ENCODE measurements around the gene PALM2AKAP2.

Gene PALM2AKAP2

DNA sequence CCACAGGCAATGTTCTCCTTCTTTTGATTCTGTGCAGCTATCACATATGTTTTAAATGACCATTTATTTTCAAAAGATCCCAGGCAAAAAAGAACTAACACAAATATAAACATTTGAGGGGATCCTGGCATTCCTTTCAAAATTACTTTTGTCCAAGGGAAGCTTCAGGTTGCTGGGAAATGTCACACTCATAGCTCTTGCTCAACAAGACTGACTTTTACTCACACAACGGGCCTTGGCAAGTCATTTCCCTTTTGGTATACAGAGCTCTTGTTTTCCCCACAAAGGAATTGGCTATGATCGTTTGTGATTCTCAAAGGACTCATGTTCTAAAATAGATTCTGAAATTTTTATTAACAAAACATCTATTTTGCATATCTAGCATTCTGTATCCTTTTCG lies 4.5 kb upstream of the PALM2AKAP2 start:
- DNase-seq, result peak; percentile 62

DNA sequence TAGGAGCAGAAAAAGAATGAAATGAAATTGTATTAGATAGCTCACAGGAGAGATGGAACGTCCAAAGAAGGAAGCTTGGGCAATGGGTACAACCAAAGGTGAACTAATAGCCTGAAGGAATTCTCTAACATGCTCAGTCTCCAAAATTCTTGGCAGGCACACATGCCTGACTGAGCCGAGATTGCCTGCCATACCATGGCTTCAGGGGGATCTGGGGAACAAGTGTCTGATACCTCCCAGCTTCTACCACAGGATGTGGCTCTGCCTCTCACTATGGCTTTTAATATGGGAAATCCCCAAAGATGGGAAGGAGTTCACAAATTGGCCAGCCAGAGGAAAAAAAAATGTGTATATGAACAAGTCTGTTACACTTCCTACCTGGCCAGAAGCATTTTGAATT lies 3.6 kb upstream of the PALM2AKAP2 start:
- DNase-seq, result no peak

DNA sequence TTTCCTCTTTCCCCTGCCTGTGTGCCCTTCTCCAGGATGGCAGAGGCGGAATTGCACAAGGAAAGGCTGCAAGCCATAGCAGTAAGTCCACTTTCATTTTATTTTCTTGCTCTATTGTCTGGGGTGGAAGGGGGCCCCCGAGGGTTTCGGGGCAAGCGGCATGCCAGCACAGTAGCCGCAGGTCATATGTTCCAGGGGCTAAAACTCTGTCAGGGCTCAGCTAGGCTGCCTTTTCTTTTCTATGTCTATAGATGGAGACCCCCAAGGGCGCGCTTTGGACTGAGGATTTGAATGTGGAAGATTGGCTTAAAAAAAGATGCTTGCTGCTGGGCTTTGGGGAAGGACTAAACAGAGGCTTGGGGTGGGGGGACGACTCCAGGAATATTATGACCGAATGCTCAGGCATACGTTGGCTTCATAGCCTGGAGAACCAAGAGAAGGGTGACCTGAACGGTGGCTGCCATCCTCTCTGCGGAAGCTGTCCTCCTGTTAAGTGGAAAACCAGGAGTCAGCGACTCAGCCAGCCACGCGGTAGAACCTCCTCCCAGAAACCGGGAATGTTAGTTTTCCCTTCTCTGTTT lies 545 bp downstream of the PALM2AKAP2 start:
- DNase-seq, result no peak

DNA sequence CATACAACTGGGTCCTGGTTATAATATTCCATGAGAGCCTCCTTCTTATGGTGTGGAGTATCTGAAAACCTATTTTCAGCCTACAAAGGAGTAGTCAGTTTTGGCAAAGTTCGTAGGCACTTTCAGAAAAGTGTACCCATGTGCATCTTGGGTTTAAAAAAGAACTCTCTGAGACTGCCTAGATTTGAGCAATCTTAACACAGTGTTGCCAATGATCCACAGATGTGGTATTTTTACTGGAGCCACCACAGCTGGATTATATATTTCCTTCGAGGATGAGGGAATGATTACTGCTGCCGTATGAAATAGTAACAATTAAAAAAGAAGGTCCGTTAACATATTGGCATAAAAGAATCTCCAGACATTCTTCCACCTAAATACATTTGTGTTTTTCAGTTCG lies 1.1 kb downstream of the PALM2AKAP2 start:
- no peak for DNase-seq

DNA sequence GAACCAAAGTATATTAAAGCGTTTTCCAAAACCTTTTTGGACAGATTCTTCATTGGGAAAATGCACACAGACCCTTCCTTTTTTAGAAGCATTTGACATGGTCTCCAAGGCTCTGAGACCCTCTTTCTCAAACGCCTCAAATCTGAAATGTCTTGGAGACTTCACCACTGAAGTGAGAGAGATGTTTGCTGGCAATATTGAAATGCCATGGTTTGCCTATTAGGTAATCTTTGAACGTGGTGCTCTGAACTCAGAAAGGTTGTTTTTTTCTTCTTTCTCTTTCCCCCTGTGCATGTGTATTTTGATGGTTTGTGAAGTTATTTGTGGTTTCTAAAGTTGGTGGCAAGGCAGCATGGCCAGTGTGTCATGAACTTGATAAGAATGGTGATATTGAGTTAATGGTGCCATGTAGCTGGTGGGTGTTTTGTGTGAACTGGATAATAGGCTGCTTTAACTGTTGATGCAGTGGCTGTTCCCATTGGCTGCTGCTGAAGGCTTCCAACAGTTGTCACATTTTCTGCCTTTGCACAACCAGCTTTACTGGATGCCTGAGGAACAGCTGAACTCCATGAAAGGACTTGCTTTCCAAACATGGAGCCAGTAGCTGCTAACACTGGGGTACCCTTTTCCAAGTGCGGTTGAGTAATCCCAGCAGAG lies 1.7 kb downstream of the PALM2AKAP2 start:
- DNase-seq, result no peak

DNA sequence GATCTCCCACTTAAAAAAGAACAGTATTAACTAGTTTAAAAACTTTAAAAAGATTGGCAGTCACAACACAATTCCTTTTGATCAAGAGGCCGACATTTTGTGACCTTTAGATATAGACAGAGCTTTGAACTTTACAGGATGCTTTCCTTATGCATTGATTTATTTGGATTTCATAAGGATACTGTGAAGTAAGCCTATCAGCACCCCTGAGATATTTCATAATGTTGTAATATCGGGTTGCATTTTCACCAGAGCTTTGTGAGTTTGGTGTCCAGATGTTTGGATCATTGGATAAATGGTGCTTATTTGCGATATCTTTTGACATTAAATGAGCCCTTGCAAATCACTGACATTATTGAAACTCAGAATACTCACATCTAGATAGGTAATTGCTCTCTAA lies 7.7 kb downstream of the PALM2AKAP2 start:
- peak; percentile 53 for DNase-seq

DNA sequence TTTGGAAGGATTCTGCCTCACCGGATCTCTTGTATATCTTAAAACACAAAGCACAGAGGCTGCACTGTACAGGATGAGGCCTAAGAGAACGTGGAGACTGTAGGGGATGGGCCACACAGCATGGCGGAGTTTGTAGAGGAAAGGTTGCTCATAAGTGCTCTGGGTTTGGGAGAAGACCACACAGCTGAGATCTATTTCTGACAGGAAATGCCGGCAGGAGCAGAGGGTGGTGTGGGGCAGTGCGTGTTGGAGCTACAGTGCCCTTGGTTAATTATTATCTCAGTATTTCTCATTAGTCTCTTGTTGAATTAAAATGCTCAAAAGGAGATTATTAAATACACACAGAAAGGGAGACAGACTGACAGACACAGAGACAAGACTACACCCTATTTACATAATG lies 9.6 kb downstream of the PALM2AKAP2 start:
- DNase-seq, result no peak

DNA sequence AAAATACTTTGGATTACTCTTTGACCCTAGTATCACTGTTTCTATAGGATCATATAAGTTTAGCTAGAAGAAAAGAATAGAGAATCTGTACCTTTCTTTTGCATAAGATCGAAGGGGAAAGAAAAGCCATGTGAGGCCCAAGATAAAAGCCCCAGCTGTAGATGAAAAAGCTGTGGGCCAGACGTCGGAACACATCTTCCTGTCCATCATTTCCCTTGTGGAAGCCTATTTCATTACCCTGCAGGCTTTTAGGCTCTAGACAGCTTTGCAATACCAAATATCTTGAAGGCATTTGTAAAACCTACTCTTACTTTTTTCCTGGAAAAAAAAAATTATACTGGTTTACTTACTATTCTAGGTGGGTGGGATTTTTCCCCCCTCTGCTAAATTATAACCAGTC lies 10.0 kb downstream of the PALM2AKAP2 start:
- no peak for DNase-seq

DNA sequence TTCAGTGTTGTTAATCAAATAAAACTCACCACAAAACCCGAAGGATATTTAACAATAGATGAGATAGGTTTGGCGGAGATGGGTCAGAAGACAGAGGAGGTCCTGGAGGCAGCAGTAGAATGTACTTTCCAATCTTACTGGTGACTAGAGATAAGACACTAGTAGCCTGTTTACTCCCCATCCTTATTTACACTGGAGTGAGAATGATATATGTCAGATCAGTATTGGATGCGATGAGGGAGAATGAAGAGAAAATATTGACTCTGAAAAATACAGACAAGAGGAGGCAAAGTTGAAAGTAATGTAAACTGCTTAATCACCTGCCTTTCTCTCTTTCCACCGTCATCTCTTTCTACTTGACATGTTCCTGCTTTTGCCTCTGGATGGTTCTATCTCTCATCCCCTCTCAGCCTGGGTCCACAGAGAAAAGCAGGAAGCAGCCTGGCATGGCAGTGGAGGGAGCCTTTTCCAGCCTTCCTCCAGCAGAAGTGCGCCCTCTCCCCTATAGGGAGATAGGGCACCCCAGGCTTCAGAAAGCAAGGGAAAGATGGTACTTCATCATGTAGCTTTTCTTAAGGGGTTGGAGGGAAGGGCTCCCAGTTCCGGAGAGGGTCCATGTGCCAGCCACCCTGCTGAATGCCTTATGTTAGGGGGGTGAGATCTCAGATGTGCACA lies 11.1 kb downstream of the PALM2AKAP2 start:
- no peak for DNase-seq

DNA sequence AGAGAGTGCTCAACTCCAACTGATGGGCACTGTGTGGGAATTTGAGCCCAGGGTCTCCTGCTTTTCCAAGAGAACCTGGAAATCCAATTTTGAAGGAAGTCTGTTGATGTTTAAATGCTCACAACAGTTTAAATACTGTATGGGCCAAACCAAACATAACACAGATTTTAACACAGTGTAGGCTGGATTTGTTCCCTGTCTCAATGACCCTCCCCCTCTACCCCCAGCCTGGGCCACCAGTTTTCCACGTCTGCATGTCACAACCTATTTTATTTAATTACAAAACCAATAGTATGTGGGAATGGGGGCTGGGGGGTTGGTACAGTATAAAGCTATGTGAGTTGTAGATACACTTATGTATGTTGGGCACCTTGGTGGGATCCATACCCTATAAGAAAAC lies 11.7 kb downstream of the PALM2AKAP2 start:
- no peak for DNase-seq

DNA sequence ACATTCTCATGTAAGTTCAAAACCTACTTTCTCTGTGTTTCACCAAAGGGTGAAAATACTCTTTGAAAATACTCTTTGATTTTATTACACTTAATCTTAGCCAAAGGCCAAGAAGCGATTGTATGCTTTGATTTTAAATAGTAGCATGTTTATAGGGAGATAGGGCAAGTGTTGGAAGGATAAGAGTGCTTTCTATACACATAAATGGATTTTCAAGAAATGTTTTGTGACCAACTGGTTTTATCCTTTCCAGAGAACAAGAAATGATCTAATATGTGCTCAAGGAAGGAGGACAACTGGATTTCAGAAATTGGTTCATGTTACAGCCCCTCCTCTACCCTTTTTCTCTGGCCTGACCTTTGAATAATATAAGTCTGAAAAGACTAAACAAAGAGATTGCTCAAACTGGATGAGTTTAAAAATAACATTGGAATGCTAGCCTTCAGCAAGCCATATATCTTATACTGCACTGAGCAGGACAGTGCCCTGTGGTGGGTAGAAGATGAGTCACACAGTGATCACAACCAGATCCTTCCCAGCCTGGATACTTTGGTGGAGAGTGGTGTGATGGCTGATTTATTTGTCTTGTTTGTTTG lies 13.1 kb downstream of the PALM2AKAP2 start:
- DNase-seq, result peak; percentile 95

DNA sequence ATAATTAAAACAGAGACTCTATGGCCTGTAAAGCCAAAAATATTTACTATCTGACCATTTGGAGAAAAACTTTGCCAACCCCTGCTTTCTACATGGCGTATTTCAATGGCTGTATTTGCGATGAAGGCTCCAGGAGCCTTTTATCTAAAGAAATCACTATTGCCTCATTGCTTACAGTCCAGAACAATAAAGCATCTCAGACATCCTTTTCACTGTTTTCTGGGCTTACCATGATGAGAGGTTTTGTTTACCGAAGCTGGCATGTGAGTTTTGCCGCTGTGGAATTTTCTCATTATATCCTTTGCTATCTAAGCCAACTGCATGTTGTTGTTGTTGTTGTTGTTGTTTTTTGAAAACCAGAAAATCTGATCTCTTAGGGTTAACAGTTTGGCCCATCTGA lies 13.9 kb downstream of the PALM2AKAP2 start:
- no peak for DNase-seq

DNA sequence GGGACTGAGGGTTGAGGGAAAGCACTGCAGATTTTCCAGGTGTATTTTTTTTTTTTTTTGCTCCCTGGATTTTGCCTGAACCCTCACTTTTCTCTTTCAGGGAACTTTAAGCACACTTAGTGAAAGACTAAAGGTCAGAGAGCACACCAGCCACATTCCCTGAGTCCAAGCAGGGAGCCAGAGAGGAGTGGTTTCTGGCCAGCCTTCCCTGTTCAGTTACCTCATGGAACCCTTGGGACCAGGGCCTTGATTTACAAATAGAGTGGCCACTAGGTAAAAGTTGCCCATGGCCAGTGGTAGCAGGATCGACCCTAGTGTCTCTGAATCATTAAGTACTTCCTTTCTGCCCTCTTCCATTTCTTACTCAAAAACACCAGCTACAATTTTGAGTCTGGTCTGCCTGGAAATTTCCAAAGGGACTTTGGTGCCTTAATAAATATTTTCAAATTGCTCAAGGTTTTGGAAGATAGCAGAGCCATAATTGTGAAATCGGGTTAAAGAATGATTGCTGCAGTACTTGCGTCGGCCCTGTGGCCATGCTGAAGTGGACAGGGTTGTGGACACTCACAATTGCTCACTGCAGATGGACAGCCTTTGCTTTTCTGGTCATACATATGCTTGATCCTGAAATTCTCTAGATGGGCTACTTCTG lies 14.5 kb downstream of the PALM2AKAP2 start:
- DNase-seq, result no peak

DNA sequence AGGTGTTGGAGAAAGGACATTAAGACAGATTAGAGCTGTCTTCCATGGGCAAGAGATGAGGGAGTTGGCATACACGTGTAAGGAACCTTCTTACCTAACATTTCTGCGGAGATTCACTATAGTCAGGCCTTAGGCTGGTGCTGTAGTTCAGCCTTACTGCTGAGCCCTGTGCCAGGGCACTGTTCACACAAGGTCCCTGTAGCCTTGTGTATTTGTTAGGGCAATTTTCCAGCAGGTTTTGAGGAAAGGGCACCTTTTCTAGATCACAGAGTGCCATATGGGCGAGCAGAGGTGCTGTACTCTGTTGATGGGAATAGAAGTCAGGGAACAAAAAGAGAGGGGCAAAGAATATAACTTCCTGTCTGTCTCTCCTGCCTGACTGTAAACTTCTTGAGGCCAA lies 15.6 kb downstream of the PALM2AKAP2 start:
- no peak for DNase-seq

DNA sequence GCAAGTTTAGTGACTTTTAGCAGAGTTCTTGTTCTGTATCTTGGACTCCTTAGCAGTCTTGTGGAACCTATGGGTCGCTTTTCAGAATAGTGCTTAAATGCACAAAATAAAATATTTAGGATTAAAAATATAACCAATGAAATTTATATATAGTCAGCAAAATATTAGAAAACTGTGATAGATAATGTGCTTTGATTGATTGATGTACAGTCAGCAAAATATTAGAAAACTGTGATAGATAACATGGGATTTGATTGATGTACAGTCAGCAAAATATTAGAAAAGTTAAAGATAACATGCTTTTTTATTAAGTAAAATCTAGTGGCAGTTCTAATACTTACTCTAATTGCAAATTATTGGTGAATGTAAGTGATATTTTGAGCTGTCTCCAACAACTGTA lies 16.1 kb downstream of the PALM2AKAP2 start:
- DNase-seq, result no peak

DNA sequence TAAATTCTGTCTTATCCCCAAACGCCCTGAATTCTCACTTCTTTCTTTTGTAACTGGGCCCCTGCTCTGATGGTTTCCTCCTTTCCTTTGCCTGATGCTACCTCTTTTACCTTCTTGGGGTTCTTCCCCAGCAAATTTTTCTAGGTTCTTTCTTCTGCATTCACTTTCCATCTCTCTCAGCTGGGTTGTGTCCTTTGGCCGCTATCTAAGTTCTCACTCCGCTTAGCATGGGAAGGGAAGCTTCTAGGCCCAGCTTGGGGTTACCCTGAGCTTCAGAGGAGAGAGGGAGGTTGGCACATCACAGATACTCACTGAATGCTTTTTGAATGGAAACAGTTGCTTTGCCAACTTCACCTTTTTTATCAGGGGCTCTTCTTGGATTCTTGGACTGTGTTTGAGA lies 17.0 kb downstream of the PALM2AKAP2 start:
- DNase-seq, result no peak

DNA sequence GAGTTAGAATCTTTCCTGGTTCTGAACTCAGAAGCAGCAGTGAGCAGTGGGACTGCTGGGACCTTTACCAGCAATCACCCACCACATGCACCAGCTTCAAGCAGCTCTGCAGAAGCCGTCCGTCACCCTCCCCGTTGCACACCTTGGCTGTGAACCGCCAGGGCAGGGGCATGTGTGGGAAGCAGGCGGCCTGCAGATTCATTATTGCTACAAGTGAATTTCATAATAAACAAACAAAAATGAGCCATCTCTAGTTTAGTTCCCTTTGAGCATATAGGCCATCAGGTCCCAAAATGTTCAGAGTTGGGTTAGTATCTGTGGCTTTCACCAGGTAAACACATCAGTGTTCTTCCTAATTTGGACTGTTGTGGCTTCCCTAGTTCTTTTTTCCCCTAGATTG lies 17.5 kb downstream of the PALM2AKAP2 start:
- DNase-seq, result no peak

DNA sequence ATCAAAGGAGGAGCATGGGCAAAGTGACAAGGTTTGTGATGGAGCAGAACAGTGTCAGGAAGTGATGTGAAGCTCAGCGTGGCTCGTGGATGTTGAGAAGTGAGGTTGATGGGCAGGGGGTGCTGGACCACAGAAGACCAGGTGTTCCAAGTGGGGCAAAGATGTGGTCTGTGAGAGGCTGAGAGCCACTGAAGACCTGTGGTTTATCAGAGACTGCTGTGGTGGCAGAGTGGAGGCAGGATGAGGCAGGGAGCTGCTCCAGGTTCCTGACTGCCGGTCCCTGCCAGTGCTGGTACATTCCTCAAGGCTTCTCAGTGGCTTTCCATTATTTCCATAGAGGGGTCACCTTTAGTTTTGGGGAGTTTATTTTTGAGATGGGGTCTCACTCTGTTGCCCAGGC lies 19.1 kb downstream of the PALM2AKAP2 start:
- no peak for DNase-seq

DNA sequence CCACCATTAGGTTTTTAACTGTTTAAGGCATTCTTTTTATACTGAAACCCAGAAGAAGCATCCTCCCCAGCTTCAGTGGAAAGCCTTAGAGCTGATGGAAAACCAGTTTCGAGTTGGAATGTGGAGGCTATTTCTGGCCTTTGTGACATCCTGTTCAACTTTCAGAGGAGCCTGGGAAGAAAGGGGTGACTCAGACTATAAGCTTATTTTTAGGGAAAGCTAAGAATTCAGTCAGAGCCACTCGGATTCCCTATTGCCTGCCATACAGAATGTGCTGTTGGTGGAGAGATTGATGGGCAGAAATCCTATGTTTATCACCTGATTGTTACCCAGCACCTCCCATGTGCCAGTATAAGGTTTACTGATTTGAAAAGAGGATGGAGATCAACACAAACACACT lies 19.8 kb downstream of the PALM2AKAP2 start:
- peak; percentile 84 for DNase-seq

DNA sequence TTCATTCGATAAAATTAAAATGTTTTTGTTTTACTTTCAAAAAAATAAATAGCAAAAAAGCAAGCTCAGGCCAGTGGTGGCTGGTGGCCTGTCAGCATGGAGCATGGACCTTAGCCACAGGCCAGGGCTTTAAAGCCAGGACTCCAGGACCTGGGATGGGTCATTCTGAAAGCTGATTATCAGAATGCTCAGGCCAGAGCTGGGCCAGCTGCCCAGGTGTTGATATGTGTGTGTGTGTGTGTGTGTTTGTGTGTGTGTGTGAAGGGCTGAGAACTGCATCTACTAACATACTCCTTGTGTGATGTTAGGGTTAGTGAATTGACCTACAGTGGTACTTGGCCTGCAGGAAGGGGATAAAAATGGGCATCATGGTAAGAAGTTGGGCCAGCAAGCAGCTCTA lies 21.5 kb downstream of the PALM2AKAP2 start:
- no peak for DNase-seq

DNA sequence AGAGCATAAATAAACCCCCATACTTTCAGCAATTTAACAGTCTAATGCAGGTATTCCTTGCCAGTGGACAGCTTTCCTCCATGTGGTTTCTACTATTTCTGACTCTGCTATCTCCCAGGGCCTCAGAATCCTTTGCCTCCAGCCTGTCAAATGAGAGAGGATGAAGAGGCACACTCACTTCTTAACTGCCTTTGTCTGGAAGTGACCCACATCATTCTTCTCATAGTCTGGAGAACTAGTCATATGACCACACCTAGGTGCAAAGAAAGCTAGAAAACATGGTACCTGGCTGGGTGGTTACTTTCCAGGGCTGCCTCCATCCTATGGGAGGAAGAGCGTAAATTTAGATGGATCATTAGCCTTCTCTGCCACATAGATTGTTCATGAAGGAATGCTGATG lies 22.5 kb downstream of the PALM2AKAP2 start:
- no peak for DNase-seq

DNA sequence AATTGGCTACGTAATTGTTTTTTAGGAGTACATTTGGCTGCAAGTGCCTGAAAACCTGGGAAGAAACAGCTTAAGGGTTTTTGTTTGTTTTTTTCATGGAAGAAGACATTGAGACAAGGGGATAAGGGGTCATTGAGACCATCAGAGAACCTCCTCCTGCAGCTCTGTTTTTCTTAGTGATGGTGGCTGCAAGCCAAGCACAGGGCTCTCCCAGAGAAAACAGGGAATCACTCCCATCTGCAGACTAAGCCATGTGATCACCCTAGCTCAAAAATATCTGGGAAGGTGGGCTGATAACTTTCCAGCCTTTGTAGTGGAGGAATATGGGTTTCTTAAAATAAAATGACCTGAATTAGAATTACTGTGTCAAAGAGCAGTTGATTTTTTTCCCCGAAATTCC lies 25.1 kb downstream of the PALM2AKAP2 start:
- DNase-seq, result peak; percentile 23

DNA sequence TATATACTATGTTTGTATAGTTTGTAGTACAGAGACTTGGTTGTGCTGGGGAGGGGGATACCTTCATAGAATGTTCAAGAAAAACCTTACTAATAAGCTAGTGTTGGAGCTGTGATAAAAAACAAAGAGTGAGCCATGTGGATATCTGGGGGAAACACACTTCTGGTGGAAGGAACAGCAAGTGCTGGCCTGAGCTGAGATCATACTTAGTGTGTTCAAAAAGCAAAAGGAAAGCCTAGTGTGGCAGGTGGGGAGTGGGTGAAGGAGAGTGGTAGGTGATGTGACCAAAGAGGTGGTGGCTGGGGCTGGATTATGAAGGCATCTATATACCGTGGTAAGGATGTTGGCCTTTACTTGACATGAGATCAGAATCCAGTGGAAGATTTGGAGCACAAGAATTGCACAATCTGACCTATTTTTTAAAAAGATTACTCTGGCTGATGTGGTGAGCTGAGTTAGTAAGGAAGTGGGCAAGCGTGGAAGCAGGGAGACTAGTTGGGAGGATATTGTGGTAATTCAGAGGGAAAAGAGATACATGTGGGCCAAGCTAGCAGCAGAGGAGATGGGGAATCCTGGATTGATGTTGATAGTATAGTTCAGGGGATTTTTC lies 26.6 kb downstream of the PALM2AKAP2 start:
- peak; percentile 75 for DNase-seq
